Activated CD4-positive, alpha-beta T cell treated with anti-CD3 and anti-CD28 coated beads, Interleukin-10, Interleukin-2, amounts not matched to agents 100 ng/mL and 50 ng/mL, durations not matched to agents 16 hours and 8 hours (primary cell): ENCODE results near the gene FAM131C.
"Not testable (repeated sequence)": the region's sequence is repeated elsewhere in the genome, so short reads cannot be mapped to it uniquely, and the experiment has no call there.

Source experiments
- DNase-seq: peaks from one replicate; pipeline ENCODE4 v3.0.0-alpha.2; 2020

The FAM131C gene

DNA sequence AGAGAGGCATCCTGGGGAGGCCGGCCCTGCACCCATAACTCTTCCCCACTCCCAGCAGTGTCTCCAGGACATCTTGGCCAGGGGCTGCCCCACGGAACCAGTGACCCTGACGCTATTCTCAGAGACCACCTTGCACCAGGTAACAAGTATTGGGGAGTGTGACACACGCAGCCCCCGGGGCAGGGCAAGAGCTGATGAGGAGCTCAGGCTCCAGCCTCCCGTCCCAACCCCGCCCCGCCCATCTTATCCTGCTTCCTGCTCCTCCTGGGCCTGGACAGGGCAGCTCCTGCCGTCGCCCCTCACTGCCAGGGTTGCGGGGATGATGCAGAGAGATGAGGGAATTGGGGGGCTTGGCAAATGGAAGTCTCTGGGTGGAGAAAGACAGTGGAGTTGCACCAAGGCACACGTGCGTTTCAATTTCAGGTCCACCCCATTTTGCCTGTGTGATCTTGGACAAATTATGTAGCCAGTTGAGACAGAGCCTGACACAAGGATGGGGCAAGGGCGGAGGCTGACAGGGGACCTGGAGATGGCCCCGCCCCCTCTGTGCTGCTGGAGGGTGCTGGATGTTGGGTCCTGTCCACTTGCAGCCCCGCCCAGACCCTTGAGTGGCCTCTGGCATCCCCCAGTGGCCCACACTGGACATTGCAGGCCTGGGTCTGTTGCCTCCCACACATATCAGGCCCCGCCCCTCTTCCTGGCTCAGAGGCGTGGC is 40.9 kb downstream of the FAM131C start:
- peak; percentile 76 for DNase-seq

DNA sequence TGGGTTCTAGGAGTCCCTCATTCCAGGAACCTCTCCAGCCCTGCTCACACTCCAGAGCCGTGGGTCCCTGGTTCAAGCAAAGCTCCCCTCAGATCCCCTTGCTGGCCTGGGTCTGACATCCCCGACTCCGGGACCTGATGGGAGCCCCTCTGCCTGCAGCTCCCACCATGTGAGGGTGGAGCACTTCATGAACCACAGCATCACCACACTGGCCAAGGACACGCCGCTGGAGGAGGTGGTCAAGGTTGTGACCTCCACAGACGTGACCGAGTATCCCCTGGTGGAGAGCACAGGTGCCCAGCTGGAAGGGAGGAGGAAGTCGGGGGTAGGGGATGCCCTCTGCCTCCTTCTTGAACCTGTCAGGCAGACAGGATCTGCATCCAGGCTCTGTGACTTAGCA is 41.9 kb downstream of the FAM131C start:
- no peak for DNase-seq

DNA sequence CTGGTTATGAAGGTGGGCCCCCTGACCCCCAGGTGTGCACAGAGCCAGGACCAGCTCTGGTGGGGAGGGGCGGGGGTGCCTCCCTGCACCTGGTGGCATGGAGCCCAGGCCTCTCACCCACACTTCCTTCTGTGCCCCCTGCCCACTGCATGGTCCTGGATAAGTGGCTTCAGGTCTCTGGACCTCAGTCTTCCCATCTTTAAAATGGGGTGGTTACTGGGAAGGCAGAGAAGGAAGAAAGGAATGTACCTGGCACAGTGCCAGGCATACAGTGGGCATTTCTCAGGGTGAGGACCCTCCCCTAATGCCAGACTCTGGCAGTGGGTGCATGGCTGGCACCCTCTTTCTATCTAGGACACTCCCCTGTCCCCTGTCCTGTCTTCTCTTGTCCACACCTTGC is 44.2 kb downstream of the FAM131C start:
- no peak for DNase-seq

DNA sequence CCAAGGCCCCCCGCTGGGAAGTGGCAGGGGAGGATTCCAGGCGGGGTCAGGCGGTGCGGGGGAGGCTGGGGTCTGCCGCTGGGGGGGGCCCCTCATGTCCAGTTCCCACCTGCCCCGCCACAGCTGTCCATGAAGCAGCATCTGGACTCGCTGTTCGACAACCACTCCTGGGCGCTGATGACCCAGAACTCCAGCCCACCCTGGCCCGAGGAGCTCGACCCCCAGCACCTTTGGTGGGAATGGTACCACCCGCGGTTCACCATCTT is 44.5 kb downstream of the FAM131C start:
- DNase-seq: not testable (repeated sequence)

DNA sequence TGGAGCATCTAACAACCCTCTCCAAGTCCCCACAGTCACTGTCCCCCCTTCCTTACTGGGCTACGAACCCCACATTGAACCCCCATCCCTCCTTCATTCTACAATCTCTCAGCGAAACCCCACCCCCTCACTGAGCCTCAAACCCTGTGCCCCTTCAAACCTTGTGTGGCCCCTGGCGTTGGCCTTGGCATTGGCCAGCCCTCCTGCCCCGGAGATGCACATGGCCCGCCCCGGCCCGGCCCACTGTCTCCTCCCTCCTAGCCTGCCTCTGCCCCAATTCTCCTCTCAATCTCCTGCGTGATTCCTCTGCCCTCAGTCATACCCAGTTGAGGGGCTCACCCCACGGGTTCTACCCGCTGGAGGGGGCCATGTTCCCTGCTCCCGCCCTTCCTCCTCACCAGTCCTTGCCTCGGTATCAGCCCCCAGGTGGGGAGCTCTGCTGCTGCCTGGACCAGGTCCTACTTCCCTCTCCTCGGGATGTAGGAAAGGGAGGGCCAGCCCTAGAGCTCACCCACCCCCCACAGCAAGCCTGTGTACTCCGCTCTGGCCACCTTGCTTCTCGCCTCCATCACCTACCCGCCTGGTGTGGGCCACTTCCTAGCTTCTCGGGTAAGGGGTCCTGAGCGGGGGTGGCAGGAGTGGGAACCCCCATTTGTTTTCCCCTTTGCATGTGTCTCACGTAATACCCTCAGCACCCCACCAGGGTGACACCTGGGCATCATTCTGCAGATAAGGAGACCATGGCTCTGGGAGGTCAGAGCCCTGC is 45.0 kb downstream of the FAM131C start:
- DNase-seq: no peak

DNA sequence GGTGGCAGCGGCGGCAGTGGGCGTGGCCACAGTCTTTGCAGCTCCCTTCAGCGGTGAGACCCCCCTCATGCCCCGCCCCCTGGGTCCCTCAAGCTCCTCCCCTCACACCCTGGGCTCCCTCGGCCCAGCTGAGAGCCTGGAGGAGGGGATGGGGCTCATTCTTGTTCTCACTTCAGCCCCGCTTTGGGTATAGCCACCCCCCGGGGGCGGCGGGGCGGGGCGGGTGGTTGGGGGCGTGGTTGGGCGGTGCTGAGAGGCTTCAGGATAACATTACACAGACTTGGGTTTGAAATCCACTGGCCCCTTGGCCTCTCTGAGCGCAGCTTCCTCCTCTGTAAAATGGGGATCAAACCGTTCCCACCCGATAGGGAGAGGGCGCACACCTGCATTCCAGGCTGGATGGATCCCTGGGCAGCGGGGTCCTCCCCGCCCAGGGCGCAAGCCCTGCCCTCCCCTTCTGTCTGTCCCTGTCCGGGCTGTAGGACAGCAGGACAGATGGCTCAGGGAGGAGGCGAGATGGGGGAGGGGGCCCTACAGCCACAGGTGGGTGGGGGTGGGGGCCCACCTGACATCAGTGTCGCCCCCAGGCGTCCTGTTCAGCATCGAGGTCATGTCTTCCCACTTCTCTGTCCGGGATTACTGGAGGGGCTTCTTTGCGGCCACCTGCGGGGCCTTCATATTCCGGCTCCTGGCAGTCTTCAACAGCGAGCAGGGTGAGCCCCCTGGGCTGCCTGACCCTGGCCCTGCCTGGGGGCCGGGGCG is 46.5 kb downstream of the FAM131C start:
- no peak for DNase-seq

DNA sequence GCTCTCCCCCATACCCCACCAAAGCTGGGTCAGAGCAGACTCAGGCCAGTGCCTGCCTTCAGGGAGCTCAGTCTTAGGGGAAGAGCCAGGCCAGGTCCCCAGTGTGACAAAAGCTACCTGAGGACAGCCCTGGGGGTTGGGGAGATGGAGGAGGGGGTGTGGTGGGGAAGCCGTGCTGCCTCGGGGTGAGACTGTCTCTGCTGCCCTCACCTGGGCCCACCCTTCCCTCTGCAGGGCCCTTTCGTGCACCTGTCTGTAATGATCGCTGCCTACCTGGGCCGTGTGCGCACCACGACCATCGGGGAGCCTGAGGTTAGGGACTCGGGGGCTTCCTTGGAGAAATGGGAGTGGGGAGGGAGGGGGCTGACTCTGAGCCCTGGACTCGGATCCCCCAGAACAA is 47.1 kb downstream of the FAM131C start:
- not testable (repeated sequence) for DNase-seq

DNA sequence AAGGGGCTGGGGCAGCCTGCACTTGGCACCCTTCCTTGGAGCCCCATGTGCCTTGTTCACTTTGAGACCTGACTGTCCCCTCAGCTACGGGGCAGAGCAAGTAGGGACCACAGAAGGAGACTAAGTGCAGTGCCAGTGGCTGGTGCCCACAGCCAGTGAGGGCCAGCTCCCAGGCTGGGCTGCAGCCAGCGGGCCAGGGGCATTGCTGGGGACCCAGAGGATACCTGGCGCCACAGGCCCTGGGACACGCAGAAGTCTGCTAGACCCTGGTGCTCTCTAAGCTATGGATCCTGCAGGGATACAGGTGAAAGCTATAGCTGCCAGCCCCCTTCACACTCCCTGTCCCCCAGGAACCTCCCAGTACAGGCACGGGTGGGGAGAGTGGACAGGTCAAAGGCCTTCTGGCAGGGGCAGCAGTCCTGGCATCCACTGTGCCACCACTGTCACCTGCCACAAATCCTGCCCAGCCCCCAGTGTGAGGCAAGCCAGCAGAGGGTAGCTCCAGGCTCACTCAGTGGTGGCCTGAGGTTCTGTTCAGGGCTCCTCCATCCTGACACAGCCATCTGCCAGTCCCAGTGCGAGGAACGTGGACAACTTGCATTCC is 50.3 kb downstream of the FAM131C start:
- DNase-seq: no peak

DNA sequence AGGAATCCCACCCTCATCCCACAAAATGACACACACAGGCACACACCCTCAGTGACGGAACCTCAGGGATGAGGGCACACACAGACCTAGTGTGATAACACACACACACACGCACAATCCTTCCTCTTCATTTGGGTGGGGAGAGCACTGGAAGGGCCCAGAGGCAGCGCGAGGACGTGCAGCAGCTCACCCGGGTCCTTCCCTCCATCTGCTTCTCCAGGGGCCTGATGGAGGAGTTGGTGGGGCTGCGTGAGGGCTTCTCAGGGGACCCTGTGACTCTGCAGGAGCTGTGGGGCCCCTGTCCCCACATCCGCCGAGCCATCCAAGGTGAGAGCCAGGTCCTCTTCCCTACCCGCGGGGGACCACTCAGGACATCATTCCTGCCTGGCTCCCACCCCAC is 51.1 kb downstream of the FAM131C start:
- no peak for DNase-seq

DNA sequence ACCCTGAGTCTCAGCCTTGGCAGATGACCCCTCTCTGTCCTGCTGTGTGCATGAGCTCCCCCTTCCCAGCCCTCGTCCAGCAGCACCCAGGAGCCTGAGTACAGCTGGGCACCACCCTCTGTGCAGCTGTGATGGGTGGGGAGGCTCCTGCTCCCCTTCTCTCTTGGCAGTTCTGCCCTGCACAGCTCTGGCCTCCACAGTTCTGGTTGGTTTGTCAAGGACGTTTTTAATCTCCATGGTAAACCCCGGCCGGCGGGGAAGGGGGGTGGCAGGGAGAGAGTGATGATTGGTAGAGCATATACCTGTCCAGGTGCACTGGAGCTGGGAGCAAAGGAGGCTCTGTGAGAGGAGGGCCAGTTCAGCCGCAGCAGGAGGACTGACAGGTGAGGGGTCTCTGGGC is 51.8 kb downstream of the FAM131C start, which contains the start of gene CLCNKA:
Gene CLCNKA, plus strand, starts transcription at position 356 of the 400 bp plus-strand sequence. CDS start 584 bp downstream, outside the sequence.
- DNase-seq: no peak

DNA sequence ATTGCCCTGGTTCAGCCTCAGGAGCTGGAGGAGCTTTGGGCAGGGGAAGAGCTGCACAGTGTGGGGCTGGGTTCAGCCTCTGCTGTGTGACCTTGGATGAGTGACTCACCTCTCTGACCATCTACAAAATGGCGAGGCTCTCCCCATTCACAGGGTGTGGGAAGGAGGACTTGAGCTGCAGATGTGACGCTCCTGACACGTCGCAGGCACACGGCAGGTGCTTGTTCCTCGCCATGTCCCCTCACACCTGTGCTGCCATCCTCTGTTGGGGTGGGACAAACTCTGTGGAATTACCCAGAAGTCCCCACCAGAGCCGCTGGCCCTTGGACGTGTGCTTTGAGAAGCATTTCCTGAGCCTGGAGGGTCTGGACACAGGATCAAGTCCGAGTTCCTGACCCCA is 52.6 kb downstream of the FAM131C start:
- DNase-seq: not testable (repeated sequence)

DNA sequence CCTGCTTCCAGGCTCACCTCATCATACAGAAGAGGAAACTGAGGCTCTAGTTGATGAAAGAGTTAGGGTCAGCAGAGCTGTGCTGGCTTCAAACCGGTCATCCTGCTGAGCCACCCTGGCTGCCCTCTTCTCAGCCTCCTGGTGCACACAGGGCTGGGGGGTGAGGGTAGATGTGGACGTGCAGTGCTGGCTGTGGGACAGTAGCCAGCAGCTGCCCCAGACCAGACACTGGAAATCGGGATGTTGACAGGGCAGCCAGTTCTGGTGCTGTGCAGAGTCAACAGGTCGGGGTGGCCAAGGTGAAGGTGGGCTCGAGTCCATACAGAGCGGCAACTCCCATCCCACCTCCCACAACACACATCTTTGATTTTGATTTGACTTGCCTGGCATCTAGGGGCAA is 53.1 kb downstream of the FAM131C start:
- DNase-seq: no peak

DNA sequence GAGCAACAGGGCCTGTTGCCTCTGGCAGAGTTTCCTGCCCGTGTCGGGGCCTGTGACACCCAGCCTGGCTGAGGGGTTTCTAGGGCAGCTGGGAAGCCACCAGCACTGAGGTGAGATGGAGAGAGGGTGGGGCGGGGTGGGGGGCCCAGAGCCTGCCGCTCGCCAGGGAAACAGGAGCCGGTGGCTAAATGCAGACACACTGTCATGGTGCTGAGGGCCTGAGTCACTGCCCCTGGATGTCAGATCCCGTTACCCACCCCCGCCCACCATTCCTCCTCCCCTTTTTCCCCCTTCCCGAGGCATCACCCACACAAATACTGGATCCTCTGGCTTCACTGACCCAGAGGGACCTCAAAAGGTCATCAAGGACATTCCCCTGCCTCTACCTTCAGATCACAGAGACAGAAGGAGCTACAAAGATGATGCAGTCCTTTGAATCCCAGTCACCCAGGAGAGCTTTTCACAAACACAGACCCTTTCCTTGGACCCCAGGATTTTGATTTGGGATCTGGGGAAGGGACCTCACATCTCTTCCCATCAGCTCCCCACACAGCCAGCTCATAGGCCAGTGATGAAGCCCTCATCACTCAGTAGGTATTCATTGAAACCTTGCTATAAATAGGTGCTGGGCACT is 53.7 kb downstream of the FAM131C start:
- no peak for DNase-seq

DNA sequence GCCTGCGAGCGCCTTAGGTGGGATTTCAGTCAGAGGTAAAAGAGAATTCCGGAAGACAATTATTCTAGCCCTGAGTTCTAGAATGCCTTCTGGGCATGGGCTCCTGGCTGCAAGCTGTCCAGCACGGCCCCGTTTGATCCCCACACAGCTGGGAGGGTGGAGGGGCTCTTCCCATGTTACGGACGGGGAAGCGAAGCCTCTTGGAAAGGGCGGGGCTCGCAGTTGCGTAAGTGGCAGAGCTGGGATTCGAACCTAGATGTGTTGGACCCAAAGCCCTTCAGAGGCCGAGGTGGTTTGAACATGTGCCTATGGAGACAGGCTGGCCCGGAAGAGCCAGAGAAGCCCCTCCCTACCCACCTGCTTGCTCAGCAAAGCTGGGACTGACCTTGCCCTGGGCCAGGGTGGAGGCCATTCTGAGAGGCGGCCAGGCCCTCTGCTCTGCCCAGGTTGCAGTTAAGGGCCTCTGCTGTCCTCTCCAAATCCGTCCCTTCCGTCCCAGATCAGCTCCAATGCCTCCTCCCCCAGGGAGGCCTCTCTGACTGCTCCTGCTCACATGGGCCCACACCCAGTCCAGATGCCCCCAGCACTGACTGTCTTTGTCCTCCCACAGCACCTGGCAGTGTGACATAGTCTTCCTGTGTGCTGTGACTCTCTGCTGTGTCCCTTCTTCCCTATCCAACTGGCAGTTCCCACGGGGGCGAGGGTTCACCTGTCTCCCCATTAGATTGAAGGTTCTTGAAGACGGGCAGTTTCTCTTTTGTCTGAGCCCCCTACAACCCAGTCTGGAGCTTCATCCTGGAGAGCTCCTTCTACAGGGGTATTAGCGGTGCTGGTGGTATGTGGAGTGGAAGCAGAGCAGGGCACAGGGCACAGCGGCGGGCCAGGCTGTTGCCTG is 54.5 kb downstream of the FAM131C start:
- DNase-seq: no peak

DNA sequence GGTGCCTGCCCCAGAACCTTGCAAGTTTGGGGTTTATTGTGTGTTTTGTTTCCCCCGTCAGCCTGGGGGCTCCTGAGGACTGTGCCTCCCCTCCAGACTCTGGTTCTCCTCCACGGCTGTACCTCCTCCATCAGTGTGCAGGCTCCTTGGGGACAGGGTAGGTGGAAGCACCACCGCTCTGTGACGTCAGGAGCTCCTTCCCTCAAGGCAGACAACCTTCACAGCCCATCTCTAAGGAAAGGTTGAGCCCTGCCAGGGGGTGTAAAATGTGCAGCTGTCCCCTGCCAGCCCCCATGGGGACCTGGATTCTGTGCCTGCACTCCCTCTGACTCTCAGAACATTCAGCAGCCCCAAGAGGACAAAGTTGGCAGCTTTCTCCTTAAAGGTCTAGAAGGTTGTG is 55.1 kb downstream of the FAM131C start:
- DNase-seq: no peak

DNA sequence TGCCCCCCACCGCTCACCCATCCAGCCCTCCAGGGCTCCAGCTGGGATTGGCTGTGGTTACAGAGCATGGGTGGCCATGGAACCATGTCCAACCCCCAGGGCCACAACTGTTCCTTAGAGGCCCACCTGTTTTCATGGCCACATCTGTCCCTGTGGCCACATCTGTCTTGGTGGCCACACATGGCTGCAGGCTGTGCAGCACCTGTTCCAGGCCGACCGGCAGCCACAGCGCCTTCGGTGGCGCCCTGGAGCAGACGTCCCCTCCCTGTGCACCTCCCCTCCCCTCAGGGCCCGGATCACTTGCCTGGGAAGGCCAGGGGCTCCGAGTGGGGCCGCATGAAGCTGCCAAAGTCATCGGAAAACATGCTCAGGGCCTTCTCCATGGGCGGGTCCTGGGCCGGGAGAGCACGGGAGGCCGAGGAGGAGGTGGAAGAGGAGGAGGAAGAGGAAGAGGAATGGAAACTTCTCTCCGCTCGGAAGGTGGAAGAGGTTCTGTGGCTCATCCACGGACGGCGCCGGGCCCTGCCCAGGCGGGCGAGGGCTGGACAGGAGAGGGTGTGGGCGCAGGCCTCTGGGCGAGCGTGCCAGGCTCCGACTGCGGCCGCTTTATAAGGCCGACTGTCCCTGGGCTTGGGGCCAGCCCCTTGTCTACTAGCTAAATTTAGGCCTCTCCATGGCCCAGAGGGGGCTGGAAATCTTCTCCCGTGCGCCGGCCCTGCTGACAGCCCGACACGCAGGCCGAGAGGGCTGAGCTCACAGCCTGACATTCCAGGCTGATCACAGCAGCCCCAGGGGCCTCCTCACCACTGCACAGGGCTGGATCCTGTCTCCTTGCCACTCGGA is 55.8 kb downstream of the FAM131C start, which contains the start of gene HSPB7:
Gene HSPB7, minus strand, starts transcription at position 583 of the 843 bp plus-strand sequence. Its CDS starts 80 bp downstream, at position 503.
- no peak for DNase-seq

DNA sequence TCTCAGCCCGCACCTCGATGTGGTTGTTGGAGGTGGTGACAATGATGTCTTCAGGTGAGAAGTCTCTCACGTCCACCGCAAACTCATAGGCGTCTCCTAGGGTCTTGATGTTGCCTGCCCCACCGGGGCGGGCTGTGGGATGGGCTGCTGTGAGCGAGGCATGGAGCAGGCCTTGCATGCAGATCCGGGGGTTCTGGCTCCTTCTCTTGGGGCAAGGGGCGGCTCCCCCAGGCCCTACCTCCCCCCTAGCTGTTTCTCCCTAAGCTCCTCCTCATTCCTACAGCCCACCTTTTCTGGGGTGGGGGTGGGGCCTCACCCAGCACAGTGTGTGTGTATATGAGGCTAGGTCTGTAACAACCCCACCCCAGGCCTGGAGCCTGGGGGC is 56.4 kb downstream of the FAM131C start:
- DNase-seq: no peak

DNA sequence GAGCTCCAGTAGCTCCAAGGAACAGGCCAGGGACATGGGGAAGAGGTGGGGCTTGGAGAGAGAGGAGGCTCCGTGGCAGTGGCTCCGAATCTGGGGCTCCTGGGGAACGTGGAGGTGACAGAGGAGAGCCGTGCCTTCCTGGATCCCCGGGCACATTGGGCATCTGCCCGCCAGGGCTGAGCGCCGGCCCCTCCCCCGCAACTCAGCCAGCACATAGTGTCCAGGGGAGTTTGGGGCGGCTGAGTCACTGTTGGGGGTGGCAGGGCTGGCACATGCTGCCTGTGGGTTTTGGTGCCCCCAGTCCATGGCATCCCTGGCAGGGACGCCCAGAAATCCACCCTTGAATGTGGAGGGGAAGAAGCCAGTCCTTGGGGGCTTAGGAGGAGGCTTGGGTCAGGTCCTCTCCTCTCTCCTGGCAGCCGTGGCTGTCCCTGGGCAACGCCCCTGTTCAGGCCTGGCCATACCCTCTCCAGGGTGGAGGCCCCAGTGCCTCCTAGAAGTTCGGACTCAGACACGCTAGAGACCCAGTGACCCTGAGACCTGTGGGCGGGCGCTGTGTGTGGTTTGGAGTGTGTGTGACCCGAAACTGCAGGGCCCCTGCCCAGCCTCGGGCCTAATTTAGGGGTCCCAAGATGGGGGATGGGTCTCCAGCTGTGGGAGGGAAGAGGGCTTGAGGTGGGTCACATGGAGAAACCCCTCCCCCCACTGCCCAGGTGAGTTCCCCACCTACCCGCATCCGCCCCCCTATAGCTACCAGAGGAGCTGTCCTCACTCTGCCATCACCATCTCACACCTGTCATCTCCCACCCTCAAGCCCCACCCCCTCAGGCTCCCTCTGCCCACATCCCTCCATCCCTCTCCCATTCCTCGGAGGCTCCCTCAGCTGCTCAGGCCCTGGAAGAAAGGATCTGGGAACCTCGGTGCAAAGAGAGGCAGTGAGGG is 57.2 kb downstream of the FAM131C start:
- no peak for DNase-seq

DNA sequence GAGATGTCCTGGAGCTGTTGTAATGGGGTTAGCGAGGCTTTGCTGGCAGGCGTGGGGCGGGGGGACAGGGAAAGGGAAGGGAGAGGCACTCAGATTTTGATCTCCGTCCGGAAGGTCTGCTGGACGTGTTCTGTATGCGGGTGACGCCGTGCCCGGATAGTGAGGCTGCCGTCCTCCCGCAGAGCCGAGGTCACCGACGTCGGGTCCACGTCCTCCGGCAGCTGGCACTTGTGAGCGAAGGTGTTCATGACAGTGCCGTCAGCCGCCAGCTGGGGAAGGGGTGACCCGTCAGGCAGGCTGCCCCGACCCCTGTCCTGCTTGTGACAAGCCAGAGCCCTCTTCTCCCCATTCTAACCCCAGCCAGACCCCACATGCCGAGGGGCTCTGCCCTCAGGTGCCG is 58.0 kb downstream of the FAM131C start:
- DNase-seq: no peak
